A549 (cell line): Measurements from ENCODE around the gene CCDC92B. TPM values are rescaled to one million over a fixed set of nuclear protein-coding genes. Genes with fewer than 3 reads are reported as not detected.

ENCODE experiments used
- ATAC-seq, 2 experiments: fragments of 200-7000 bp in 1 of 2; fragments of >200 bp in 1 of 2; cut with Nextera tagmentation in 1 of 2; cut with Tn5 transposase in 1 of 2; 3 replicates each; pipeline versions ENCODE4 v1.8.0 to v1.9.1; 2018 to 2020; ENCODE audit warnings: mild to moderate bottlenecking in 1 of 2, moderate library complexity in 1 of 2
- CTCF ChIA-PET: fragments of 300-600 bp; sonication (Branson Sonifier 250); formaldehyde crosslinking; extraction: SDS; loops from one replicate; lab custom pipeline; 2021; ENCODE audit warnings: antibody characterized with exemption, inconsistent platforms; lab: Yijun Ruan, JAX
- POLR2A ChIA-PET: fragments of 350-600 bp; formaldehyde crosslinking; extraction: SDS; loops from one replicate; lab custom pipeline; 2021; ENCODE audit warnings: antibody characterized with exemption, inconsistent platforms; lab: Yijun Ruan, JAX
- DNase-seq, 2 experiments: peaks; one replicate each; pipeline versions ENCODE4 v3.0.0 to v3.0.0-alpha.2; 2011 to 2016; ENCODE audit warnings: low read depth in 1 of 2, low spot score in 1 of 2
- FAIRE-seq: peaks from 2 replicates; lab custom pipeline; 2011; peaks lifted over from hg19 to GRCh38; lab: Jason Lieb, UNC
- H3K27ac ChIP-seq, 2 experiments: fragments of >200 bp; sonication (Bioruptor Twin); formaldehyde crosslinking; 3 replicates each; pipeline ENCODE4 v1.5.1; 2016 to 2017
- H3K4me1 ChIP-seq: fragments of >200 bp; sonication (Bioruptor Twin); formaldehyde crosslinking; 3 replicates; pipeline ENCODE4 v1.6.1; 2016
- H3K4me2 ChIP-seq: fragments of >200 bp; sonication (Bioruptor Twin); formaldehyde crosslinking; 3 replicates; pipeline ENCODE4 v1.6.1; 2016
- H3K4me3 ChIP-seq: fragments of >200 bp; sonication (Bioruptor Twin); formaldehyde crosslinking; 3 replicates; pipeline ENCODE4 v1.5.1; 2016
- H3K9me3 ChIP-seq: fragments of >200 bp; sonication (Bioruptor Twin); formaldehyde crosslinking; 3 replicates; pipeline ENCODE4 v1.6.1; 2016
- CBX2 ChIP-seq: fragments of 200-600 bp; sonication (generic); IDR thresholded peaks from 2 replicates; pipeline ENCODE4 v1.6.1; 2016; ENCODE audit warnings: low read depth, mild to moderate bottlenecking, borderline replicate concordance
- CHD4 ChIP-seq: fragments of 200-600 bp; sonication (generic); IDR thresholded peaks from 2 replicates; pipeline ENCODE4 v1.6.1; 2016; ENCODE audit warnings: antibody characterized with exemption, mild to moderate bottlenecking, borderline replicate concordance
- CTCF ChIP-seq: fragments of >200 bp; sonication (Bioruptor Twin); formaldehyde crosslinking; IDR thresholded peaks from 3 replicates; pipeline ENCODE4 v1.5.1; 2016
- EHMT2 ChIP-seq: fragments of 200-600 bp; sonication (generic); IDR thresholded peaks from 2 replicates; pipeline ENCODE4 v1.6.1; 2016; ENCODE audit warnings: antibody characterized with exemption, low read depth, mild to moderate bottlenecking, moderate library complexity
- FOSB ChIP-seq: fragments of 250-450 bp; sonication (Bioruptor Pico); IDR thresholded peaks from 2 replicates; pipeline ENCODE4 v1.5.0; 2020; ENCODE audit warnings: mild to moderate bottlenecking, moderate library complexity
- HDAC2 ChIP-seq: fragments of 200-600 bp; sonication (generic); IDR thresholded peaks from 2 replicates; pipeline ENCODE4 v1.6.1; 2016
- HES2 ChIP-seq: fragments of >200 bp; sonication (Bioruptor Twin); formaldehyde crosslinking; IDR thresholded peaks from 2 replicates; pipeline ENCODE4 v1.6.1; 2016
- HEYL ChIP-seq: fragments of 250-450 bp; sonication (Bioruptor Pico); IDR thresholded peaks from 2 replicates; pipeline ENCODE4 v1.8.0; 2021; ENCODE audit warnings: mild to moderate bottlenecking, moderate library complexity
- HOXB5 ChIP-seq: fragments of 250-450 bp; sonication (Bioruptor Pico); IDR thresholded peaks from 2 replicates; pipeline ENCODE4 v1.5.0; 2020; ENCODE audit warnings: mild to moderate bottlenecking, moderate library complexity
- MAFK ChIP-seq: fragments of 450-650 bp; IDR thresholded peaks from 2 replicates; pipeline ENCODE4 v1.6.1; 2014; ENCODE audit not compliant: partially characterized antibody
- NPAS2 ChIP-seq: fragments of 250-450 bp; sonication (Bioruptor Pico); IDR thresholded peaks from 2 replicates; pipeline ENCODE4 v1.8.0; 2022; ENCODE audit warnings: mild to moderate bottlenecking, moderate library complexity, borderline replicate concordance
- NR3C1 ChIP-seq: fragments of >200 bp; sonication (Bioruptor Twin); formaldehyde crosslinking; IDR thresholded peaks from 3 replicates; pipeline ENCODE4 v1.6.1; 2017
- PBX3 ChIP-seq: IDR thresholded peaks from 2 replicates; pipeline ENCODE4 v1.6.1; 2012
- PHF8 ChIP-seq: fragments of 200-600 bp; sonication (generic); IDR thresholded peaks from 2 replicates; pipeline ENCODE4 v1.6.1; 2016; ENCODE audit warnings: low read depth, mild to moderate bottlenecking, antibody characterized with exemption, moderate library complexity, borderline replicate concordance
- POLR2AphosphoS2 ChIP-seq: conservative IDR thresholded peaks from 2 replicates; pipeline ENCODE4 v1.6.1; 2012; ENCODE audit warnings: low read length, improper control_type of control experiment, inconsistent platforms
- RAD21 ChIP-seq, 2 experiments: fragments of >200 bp in 1 of 2; sonication (Bioruptor Twin) in 1 of 2; formaldehyde crosslinking in 1 of 2; IDR thresholded peaks in 1 of 2; conservative IDR thresholded peaks in 1 of 2; 2 replicates in 1 of 2; 3 replicates in 1 of 2; pipeline ENCODE4 v1.6.1; 2012 to 2018; ENCODE audit warnings: inconsistent platforms in 1 of 2
- RCOR1 ChIP-seq: fragments of 150-350 bp; IDR thresholded peaks from 2 replicates; pipeline ENCODE4 v1.6.1; 2014; ENCODE audit warnings: antibody characterized with exemption, low read length, low read depth
- SREBF2 ChIP-seq: fragments of 450-650 bp; IDR thresholded peaks from 2 replicates; pipeline ENCODE4 v1.6.1; 2014; ENCODE audit warnings: mild to moderate bottlenecking, moderate library complexity
- TFCP2L1 ChIP-seq: fragments of 250-450 bp; sonication (Bioruptor Pico); IDR thresholded peaks from 2 replicates; pipeline ENCODE4 v1.5.0; 2021; ENCODE audit warnings: mild to moderate bottlenecking
- TP53 ChIP-seq: fragments of 250-450 bp; sonication (Bioruptor Pico); IDR thresholded peaks from 2 replicates; pipeline ENCODE4 v1.5.0; 2021; ENCODE audit warnings: mild to moderate bottlenecking, moderate library complexity
- USF2 ChIP-seq: fragments of 450-650 bp; IDR thresholded peaks from 2 replicates; pipeline ENCODE4 v1.6.1; 2014; ENCODE audit warnings: antibody characterized with exemption
- ZFP36 ChIP-seq: fragments of 450-650 bp; IDR thresholded peaks from 2 replicates; pipeline ENCODE4 v1.6.1; 2014; ENCODE audit warnings: borderline replicate concordance; ENCODE audit not compliant: partially characterized antibody
- ZSCAN20 ChIP-seq: fragments of 250-450 bp; sonication (Bioruptor Pico); IDR thresholded peaks from 2 replicates; pipeline ENCODE4 v1.8.0; 2022; ENCODE audit warnings: mild to moderate bottlenecking, moderate library complexity
- WGBS: methylation state at CpG from one replicate; pipeline ENCODE4 v1.1.6; 2017; ENCODE audit errors: missing lambda C conversion rate; 5-methylcytosine and 5-hydroxymethylcytosine counted together
- polyA plus RNA-seq, 4 experiments: library from polyadenylated mRNA; depleted of rRNA in 3 of 4; stranded (reverse); fragments of >200 nt; fragmentation: RNase III in 1 of 4; extraction: RNeasy Plus Mini Kit Qiagen cat#74134 plus additional on column Dnase treatment in 1 of 4; gene quantifications; 2 replicates in 3 of 4; 3 replicates in 1 of 4; pipeline ENCODE4 v1.2.3, GENCODE V29; 2011 to 2017
- TF ChIP-seq, protein P1 (sequence below): fragments of 250-450 bp; sonication (Bioruptor Pico); IDR thresholded peaks from 2 replicates; pipeline ENCODE4 v1.5.0; 2021; ENCODE audit warnings: mild to moderate bottlenecking, moderate library complexity, borderline replicate concordance

The CCDC92B gene
- polyA plus RNA-seq, 2 of the 4 experiments (the other 2 are of a cell fraction) = 0.05 to 0.08 TPM

GRCh38 chr17:2745317-2746037 lies 4.0 kb downstream of the CCDC92B start:
- Histone ChIP-seq H3K9me3 (no peaks in the 10 kb centered on the region), H3K4me2 (no peak overlapping the region), H3K4me1 (peaks cover 4% of the 10 kb centered on the region; the same call in 2 of the 3 replicates), H3K4me3 (no peak overlapping the region), H3K27ac (no peak overlapping the region)
- ATAC-seq (no peak), FAIRE-seq (no peak), DNase-seq (no peak)
- TF ChIP-seq POLR2AphosphoS2 (no peak), ZSCAN20 (CRISPR knock-in tag) (no peak), RAD21 (conservative IDR thresholded peaks at IDR 0.05 in 1 of 2, IDR thresholded peaks at IDR 0.05 in 1 of 2) (no peak), SREBF2 (no peak)
- ChIA-PET POLR2A (interaction anchor here (0.6 kb wide), 1 partner anchor 353 kb away, joined by 6 read pairs; no protein-coding TSS in a partner anchor), CTCF (interaction anchor here (0.7 to 2.5 kb wide), 2 partner anchors 11 to 40 kb away, joined by 3 to 15 read pairs; no protein-coding TSS in a partner anchor)
- 6% methylated on average over 11 of the region's 11 CpGs for WGBS

- 81% methylated on average over 15 of the region's 15 CpGs for WGBS
- no peak for ATAC-seq
- TF ChIP-seq PBX3 (no peak), NPAS2 (no peak), MAFK (no peak), HDAC2 (no peak), ZFP36 (no peak), TP53 (CRISPR knock-in tag) (no peak), USF2 (no peak), CBX2 (no peak)
- no peaks in the 10 kb centered on the region for H3K9me3 ChIP-seq
- no peak overlapping the region for H3K4me2 ChIP-seq
- H3K4me1 ChIP-seq = no peaks in the 10 kb centered on the region
- POLR2A ChIA-PET = interaction anchor here (0.6 kb wide), 1 partner anchor 148 kb away, joined by 3 read pairs; no protein-coding TSS in a partner anchor
- no peak overlapping the region for H3K4me3 ChIP-seq
- FAIRE-seq = no peak
- no peak for DNase-seq
- CTCF ChIA-PET = interaction anchor here (0.7 kb wide), 1 partner anchor 107 kb away, joined by 3 read pairs; no protein-coding TSS in a partner anchor
- H3K27ac ChIP-seq = no peak overlapping the region
These were observed 11.8 kb downstream of the CCDC92B start for GRCh38 chr17:2737693-2738092.

DNA sequence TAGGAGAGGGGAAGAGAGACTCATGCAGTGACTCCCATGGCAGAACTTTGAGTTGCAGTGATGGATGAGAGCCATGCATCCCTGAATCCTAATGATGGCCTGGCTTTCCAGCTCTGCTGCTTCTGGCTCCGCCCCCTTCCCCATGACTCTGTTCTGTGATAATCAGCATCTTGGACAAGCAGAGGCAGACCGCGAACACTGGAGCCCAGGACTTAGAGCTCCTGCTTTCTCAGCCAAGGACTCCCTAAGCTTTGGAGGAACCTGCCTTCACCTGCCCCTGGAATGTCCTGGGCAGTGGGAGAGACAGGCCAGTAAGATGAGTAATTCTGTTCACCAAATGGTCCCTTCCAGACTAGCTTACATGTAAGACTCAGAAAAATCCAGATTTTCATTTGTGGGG lies 12.5 kb downstream of the CCDC92B start:
- FAIRE-seq = no peak
- CTCF ChIA-PET = no interaction called here
- no peaks in the 10 kb centered on the region for H3K4me1 ChIP-seq
- DNase-seq = no peak
- peak; percentile 47 to 49 for ATAC-seq
- POLR2A ChIA-PET = no interaction called here
- H3K9me3 ChIP-seq = no peaks in the 10 kb centered on the region
- 77% methylated on average over 3 of the region's 3 CpGs for WGBS
- no peak overlapping the region for H3K27ac ChIP-seq
- no peak overlapping the region for H3K4me3 ChIP-seq
- H3K4me2 ChIP-seq = no peak overlapping the region
- TF ChIP-seq HDAC2 (no peak), TP53 (CRISPR knock-in tag) (no peak), PHF8 (no peak), TFCP2L1 (no peak), HES2 (no peak), FOSB (no peak), RCOR1 (no peak), EHMT2 (no peak), CHD4 (no peak), PBX3 (no peak), SREBF2 (no peak), NR3C1 (no peak), HOXB5 (CRISPR knock-in tag) (no peak), USF2 (no peak), MAFK (no peak), CTCF (no peak), HEYL (CRISPR knock-in tag) (no peak)
- TF ChIP-seq, protein P1, sequence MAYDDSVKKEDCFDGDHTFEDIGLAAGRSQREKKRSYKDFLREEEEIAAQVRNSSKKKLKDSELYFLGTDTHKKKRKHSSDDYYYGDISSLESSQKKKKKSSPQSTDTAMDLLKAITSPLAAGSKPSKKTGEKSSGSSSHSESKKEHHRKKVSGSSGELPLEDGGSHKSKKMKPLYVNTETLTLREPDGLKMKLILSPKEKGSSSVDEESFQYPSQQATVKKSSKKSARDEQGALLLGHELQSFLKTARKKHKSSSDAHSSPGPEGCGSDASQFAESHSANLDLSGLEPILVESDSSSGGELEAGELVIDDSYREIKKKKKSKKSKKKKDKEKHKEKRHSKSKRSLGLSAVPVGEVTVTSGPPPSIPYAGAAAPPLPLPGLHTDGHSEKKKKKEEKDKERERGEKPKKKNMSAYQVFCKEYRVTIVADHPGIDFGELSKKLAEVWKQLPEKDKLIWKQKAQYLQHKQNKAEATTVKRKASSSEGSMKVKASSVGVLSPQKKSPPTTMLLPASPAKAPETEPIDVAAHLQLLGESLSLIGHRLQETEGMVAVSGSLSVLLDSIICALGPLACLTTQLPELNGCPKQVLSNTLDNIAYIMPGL (CRISPR knock-in tag) = no peak
